ENCODE results near the gene HOXA10. TPM values are rescaled to one million over a fixed set of nuclear protein-coding genes. Genes with fewer than 3 reads are reported as not detected.

HOXA10 gene
- polyA plus RNA-seq, 3 donors: 0.09 to 3.2 (median 0.33) TPM

- H4K20me1 ChIP-seq (ENCODE audit: insufficient read depth, low read length): no peaks in the 10 kb centered on the region
- no peak overlapping the region for H3K27ac ChIP-seq (ENCODE audit: low read depth in 1 of 2, low read length in 2 of 2)
- no peaks in the 10 kb centered on the region for H3K79me2 ChIP-seq (ENCODE audit: insufficient read depth, low read length)
- H3K36me3 Mint-ChIP-seq: peaks cover 18 to 33% of the 10 kb centered on the region in 2 donors
- H3K27me3 Mint-ChIP-seq (ENCODE audit: low read depth in 3 of 3): peaks cover 97 to 99% (median 98%) of the 10 kb centered on the region in 3 donors
- peak overlapping the region in 1 of 7 donors; percentile 57 for H3K27ac Mint-ChIP-seq
- TF ChIP-seq, protein P1, sequence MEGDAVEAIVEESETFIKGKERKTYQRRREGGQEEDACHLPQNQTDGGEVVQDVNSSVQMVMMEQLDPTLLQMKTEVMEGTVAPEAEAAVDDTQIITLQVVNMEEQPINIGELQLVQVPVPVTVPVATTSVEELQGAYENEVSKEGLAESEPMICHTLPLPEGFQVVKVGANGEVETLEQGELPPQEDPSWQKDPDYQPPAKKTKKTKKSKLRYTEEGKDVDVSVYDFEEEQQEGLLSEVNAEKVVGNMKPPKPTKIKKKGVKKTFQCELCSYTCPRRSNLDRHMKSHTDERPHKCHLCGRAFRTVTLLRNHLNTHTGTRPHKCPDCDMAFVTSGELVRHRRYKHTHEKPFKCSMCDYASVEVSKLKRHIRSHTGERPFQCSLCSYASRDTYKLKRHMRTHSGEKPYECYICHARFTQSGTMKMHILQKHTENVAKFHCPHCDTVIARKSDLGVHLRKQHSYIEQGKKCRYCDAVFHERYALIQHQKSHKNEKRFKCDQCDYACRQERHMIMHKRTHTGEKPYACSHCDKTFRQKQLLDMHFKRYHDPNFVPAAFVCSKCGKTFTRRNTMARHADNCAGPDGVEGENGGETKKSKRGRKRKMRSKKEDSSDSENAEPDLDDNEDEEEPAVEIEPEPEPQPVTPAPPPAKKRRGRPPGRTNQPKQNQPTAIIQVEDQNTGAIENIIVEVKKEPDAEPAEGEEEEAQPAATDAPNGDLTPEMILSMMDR (IDR thresholded peaks at IDR 0.05): no peak
- peaks cover 72% of the 10 kb centered on the region for H3K4me1 Mint-ChIP-seq
- 5% methylated on average over 40 of the region's 46 CpGs for WGBS (ENCODE audit: insufficient coverage)
- peaks cover 13 to 69% of the 10 kb centered on the region in 2 donors for H3K9me3 ChIP-seq (replicated peaks in 1 of 2; ENCODE audit: control insufficient read depth in 1 of 2, insufficient read depth in 1 of 2, low read length in 2 of 2)
- peak overlapping the region; percentile 68 for H3K4me2 ChIP-seq (replicated peaks; ENCODE audit: extremely low read depth, low read length, poor library complexity, severe bottlenecking)
- H3K4me3 ChIP-seq (replicated peaks in 1 of 3; ENCODE audit: low read depth in 2 of 3, low read length in 3 of 3): peak overlapping the region in 2 of 3 experiments; percentile 42 to 67
- DNase-seq: no peak
- H3K4me3 Mint-ChIP-seq: peak overlapping the region; percentile 83 to 92
- no peak overlapping the region for H3K9ac ChIP-seq (ENCODE audit: insufficient read depth, low read length, poor library complexity, severe bottlenecking)
- peaks cover 57 to 61% of the 10 kb centered on the region in 2 donors for H3K4me1 ChIP-seq (ENCODE audit: control insufficient read depth in 1 of 2, insufficient read depth in 2 of 2, low read length in 2 of 2)
- peak overlapping the region; percentile 32 for H2AFZ ChIP-seq (ENCODE audit: insufficient read depth, low read depth, low read length, poor library complexity, severe bottlenecking)
- H3K27me3 ChIP-seq (ENCODE audit: control insufficient read depth in 2 of 2, insufficient read depth in 2 of 2, low read length in 2 of 2): peaks cover 93 to 96% of the 10 kb centered on the region in 2 donors
- H3K9me3 Mint-ChIP-seq: peaks cover 3 to 62% (median 42%) of the 10 kb centered on the region in 7 donors
- no peaks in the 10 kb centered on the region for H3K36me3 ChIP-seq (replicated peaks in 1 of 2; ENCODE audit: control insufficient read depth in 1 of 2, insufficient read depth in 2 of 2, low read length in 2 of 2)
- intact Hi-C loops (cut with micrococcal nuclease): loop anchor here (5.0 kb wide), 1 partner anchor 35 kb away; the partner anchor contains the start of gene HOXA3 (in 2 of the 2)
Measured at GRCh38 chr7:27187475-27188385, 13.6 kb upstream of the HOXA10 start.

DNA sequence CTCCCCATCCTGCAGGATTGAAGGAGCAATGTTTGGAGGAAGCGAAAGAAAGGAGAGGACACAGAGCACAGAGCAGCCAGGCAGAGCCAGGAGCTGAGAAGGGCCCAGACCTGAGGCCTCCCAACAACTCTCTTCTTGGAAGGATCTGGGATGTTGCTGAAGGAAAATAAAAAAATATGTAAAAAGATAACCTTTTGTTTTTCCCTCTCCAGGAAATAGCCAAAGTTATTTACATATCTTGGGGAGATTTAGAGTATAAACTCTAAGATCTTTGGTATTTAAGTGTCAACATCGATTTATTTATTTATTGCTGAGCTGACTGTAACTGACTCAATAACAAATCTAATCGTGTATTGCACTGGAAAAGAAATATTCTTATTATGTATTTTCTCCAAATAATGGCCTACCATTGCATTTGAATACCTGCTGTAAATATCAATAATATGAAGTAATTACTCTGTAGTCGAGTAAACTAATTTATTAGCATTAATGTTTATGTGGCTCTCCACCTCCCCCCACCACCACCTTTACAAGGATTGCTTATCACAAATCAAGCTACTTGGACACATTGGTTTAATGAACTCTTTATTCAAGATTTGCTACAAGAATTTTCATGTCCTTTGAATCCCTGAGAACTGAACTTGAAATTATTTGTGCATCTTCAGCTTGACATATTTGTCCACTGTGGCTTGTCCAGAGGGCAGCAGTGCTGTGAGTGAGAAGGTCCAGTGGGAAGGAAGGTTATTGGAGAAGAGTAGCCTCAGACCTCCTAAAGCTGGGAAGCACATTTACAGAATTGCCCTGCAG is 12.8 kb upstream of the HOXA10 start:
- H4K20me1 ChIP-seq (ENCODE audit: insufficient read depth, low read length): no peaks in the 10 kb centered on the region
- no peak for DNase-seq
- Mint-ChIP-seq H3K36me3 (peaks cover 18 to 33% of the 10 kb centered on the region in 2 donors), H3K27me3 (ENCODE audit: low read depth in 3 of 3) (peaks cover 99 to 100% (median 100%) of the 10 kb centered on the region in 3 donors), H3K9me3 (peaks cover 3 to 58% (median 40%) of the 10 kb centered on the region in 7 donors), H3K4me3 (peak overlapping the region in 1 of 2 donors; percentile 93), H3K27ac (no peak overlapping the region), H3K4me1 (peaks cover 66% of the 10 kb centered on the region)
- TF ChIP-seq, protein P1 (IDR thresholded peaks at IDR 0.05): no peak
- H3K9me3 ChIP-seq (replicated peaks in 1 of 2; ENCODE audit: control insufficient read depth in 1 of 2, insufficient read depth in 1 of 2, low read length in 2 of 2): peaks cover 11 to 73% of the 10 kb centered on the region in 2 donors
- peaks cover 51 to 53% of the 10 kb centered on the region in 2 donors for H3K4me1 ChIP-seq (ENCODE audit: control insufficient read depth in 1 of 2, insufficient read depth in 2 of 2, low read length in 2 of 2)
- no peaks in the 10 kb centered on the region for H3K36me3 ChIP-seq (replicated peaks in 1 of 2; ENCODE audit: control insufficient read depth in 1 of 2, insufficient read depth in 2 of 2, low read length in 2 of 2)
- intact Hi-C loops (cut with micrococcal nuclease): loop anchor here (5.0 kb wide), 1 partner anchor 35 kb away; the partner anchor contains the start of gene HOXA3 (in 2 of the 2)
- no peak overlapping the region for H3K4me2 ChIP-seq (replicated peaks; ENCODE audit: extremely low read depth, low read length, poor library complexity, severe bottlenecking)
- H2AFZ ChIP-seq (ENCODE audit: insufficient read depth, low read depth, low read length, poor library complexity, severe bottlenecking): no peak overlapping the region
- H3K9ac ChIP-seq (ENCODE audit: insufficient read depth, low read length, poor library complexity, severe bottlenecking): no peak overlapping the region
- 80% methylated on average over 1 of the region's 4 CpGs for WGBS (ENCODE audit: insufficient coverage)
- no peaks in the 10 kb centered on the region for H3K79me2 ChIP-seq (ENCODE audit: insufficient read depth, low read length)
- H3K4me3 ChIP-seq (replicated peaks in 1 of 3; ENCODE audit: low read depth in 2 of 3, low read length in 3 of 3): no peak overlapping the region
- no peak overlapping the region for H3K27ac ChIP-seq (ENCODE audit: low read depth in 1 of 2, low read length in 2 of 2)
- H3K27me3 ChIP-seq (ENCODE audit: control insufficient read depth in 2 of 2, insufficient read depth in 2 of 2, low read length in 2 of 2): peaks cover 95 to 99% of the 10 kb centered on the region in 2 donors

Data from CD14-positive monocyte (primary cell).